ENCODE results near the gene PRCC.

- TF ChIP-seq CTCF (IDR thresholded peaks at IDR 0.05) = no peak
- no peak for TF ChIP-seq POLR2A (IDR thresholded peaks at IDR 0.05)
Measured at GRCh38 chr1:156839426-156840109, 72.2 kb downstream of the PRCC start.

Data from adrenal gland (tissue), 5 donors.